Activated naive CD4-positive, alpha-beta T cell (primary cell): ENCODE data around the gene MYLK.

Experiments used
- DNase-seq, 4 experiments: peaks; one replicate each; lab custom pipeline; 2025; lab: John Stamatoyannopoulos, UW

Gene MYLK

DNA sequence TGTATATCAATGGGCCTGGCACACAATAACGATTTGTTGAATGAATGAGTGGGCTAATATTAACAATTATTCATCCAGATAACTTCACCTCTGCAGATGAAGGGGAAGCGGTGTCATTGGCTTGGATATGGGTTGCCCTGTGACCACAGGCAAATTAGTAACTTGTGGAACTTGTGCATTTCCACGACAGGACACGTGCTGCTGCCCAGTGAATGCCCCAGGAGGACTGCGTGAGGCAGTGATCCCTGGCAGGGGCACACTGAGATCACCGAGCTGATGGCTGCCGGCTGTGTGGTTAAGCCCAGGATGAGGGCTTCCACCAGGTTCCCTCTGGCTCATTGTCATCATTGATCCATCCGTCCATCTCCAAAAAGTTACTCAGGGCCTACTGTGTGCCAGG is 215.2 kb downstream of the MYLK start:
- no peak for DNase-seq

DNA sequence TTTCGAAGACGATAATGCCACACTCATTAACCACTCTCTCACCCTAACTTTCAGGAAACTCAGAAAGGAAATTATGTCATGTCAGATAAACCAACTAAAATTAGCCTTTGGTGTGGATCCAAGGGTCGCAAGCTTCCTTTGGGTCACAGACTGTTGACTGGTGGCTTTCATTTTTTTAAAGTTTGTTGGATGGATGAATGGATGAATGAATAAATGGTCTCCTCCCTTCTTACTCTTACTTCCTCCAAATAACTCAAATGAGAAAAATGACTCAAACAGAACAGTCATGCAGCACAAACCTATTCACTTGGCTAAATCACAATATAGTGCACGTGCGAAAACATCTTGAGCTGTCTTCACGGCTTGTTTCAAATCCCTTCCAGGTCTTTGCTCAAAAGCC is 216.3 kb downstream of the MYLK start:
- DNase-seq: no peak

DNA sequence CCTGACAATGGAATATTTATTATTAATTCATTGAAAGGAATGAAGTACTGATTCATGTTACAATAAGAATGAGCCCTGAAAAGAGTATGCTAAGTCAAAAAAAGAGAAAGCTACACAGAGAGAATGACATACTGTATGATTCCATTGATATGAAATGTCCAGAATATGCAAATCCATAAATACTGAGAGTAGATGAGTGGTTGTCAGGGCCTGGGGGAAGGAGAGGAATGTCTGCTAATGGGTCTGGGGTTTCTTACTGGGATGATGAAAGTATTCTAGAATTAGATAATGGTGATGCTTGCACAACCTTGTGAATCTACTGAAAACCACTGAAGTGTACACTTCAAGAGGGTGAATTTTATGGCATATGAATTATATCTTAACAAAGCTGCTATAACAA is 219.4 kb downstream of the MYLK start:
- DNase-seq: no peak

DNA sequence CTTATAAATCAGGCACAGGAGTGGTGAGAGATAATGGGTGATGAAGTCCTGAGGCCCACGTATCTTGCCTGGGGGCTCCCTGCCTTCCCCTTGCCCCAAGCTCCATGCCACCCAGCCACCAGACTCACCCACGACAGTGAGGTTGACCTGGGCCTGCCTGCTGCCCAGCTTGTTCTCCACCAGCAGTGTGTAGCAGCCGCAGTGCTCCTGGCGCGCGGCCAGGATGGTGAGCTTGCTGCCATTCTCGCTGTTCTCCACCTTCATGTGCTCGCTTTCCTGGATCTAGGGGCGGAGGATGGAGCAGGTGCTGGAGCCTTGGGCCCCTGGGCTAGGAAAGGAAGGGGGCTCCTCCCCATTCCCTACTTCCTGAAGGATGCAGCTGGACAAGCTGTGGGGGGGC is 220.2 kb downstream of the MYLK start:
- no peak for DNase-seq

DNA sequence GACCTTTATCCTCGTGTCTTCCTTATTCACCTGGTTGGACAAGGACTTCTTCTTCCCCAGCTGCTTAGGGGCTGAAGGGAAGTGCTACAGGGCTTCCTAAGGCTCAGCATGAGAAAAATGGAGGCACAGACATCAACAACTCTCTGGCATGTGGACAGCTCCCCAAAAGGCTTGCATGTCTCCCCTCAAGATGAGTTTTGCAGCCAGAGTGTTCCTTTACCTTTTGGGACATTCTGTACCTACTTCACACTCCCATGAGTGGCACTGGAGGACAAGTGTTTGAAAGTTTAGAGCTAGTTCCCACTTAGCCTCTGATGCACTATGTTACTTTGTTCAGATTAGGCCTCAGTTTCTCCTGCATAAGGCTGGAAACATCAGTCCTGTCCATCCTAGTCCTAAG is 222.2 kb downstream of the MYLK start:
- no peak for DNase-seq

DNA sequence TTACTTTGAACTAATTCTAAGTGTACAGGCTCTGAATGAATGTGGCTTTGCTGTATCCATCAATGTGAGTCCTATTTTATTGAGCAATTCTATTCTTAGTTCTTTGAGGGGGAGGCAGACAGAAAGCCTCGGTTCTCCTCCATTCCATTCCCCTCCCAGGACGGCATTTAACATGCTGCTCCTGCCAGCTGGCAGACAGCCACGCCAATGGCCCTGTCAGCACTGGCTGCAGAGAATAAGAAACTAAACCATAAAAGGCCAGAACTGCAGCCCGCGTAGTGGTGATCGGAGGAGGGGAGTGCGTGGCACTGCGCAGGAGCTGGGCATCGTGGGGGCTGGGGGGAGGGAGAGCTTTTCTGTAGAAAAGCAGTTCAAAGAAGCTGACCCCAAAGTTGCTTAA is 223.2 kb downstream of the MYLK start:
- DNase-seq: no peak

DNA sequence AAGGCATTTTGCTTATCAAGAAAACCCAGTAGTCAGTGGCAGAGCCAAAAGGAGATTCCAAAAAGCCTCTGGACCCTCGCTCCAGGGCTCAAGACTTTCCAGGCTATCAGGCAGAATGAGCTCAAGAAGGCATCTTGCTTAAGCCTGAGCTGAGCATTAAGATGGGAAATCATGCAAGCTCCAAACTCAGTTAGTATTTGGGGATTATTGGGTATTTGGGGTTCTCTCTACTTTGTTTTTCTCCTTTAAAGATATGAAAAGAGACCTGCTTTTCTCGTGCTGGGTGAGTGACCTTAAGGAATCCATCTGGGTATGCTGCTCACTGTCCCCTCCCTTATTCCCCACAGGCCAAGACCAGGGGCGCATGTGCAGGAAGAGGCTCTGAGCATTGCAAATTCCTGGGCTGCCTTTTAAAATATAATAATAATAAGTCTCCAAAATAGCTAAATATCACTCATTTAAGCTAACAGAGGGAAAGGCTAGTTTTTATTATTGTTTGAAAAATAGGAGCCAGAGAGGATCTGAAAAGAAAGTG is 223.9 kb downstream of the MYLK start:
- DNase-seq: no peak

DNA sequence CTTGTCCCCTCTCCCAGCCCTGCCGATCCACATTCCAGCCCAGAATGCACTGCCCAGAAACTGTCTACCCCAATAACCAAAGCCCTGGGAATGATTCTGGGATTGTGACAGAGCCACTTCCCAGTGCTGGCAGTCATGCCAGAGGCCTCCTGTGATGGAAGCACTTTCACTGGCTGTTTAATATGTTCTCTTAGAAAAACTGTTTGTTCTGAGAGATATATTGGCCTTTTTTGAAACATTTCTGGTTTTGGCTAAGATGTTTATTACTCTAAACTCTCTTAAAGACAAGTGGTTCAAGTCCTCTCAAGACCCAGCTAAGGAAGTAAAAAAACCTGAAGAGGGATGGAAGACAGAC is 225.3 kb downstream of the MYLK start:
- no peak for DNase-seq

DNA sequence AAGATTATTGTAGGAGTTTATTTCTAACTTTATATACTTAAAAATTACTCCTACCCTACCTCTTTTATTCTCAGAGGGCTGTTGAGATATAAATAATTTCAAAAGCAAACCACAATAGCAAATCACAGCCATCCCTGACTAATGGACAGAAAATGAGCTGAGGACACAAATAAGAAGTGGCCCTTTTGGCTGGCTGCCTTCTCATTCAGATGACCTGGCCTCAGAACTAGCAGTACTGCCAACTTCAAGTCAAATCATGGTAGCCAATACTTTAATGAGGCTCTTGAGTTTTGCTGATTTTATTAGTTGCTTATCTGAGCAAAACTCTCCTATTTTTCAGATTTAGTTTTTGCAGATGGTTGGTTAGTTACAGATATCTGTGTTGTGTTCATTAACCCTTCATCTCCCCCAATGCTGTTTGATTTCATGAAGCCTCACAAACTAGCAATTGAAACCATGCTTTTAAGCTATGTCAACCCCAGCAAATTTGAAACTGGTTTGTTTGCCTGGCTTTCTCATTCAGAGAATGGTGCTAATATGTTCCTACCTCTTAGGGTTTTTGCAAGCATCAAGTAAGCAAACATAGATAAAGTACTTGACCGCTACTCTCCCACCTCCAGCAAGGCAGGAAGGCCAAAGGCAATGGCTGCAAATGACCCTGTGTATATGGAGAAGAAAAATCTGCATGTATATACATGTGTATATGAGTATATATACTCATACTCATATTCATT is 225.8 kb downstream of the MYLK start:
- no peak for DNase-seq

DNA sequence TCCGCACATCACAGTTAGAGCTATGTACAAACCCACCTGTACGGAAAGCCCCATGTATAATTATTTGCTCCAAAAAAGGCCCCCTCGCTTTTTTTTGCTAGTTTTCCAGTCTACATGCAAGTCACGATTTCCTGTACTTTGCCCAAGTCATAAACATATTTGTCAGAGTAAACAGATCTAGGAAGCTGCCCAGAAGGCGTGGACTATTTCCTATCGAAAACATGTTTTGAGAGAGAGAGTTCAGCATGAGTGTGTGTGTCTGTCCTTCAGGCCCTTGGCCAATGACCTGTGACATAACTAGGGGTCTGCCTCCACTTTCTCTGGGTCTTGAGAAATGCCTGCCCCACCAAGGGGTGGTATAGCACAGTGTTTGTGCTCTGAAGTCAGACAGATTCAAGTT is 226.6 kb downstream of the MYLK start:
- DNase-seq: no peak

DNA sequence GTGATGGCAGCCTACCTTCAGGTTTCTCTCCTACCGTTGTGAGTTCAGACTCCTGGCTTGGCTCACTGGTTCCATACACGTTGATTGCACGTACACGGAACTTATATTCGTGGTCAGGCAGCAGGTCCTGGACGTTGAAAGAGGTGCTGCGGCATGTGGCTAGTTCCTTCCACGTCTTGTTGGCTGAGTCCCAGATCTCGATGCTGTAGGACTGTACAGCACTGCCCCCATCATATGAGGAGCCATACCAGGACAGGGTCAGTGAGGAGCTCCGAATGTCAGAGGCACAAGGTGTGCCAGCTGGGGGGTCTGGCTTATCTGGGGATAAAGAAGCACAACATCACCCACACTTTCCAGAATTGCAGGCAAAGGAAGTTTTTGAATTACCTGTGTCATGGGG is 227.0 kb downstream of the MYLK start:
- no peak for DNase-seq

DNA sequence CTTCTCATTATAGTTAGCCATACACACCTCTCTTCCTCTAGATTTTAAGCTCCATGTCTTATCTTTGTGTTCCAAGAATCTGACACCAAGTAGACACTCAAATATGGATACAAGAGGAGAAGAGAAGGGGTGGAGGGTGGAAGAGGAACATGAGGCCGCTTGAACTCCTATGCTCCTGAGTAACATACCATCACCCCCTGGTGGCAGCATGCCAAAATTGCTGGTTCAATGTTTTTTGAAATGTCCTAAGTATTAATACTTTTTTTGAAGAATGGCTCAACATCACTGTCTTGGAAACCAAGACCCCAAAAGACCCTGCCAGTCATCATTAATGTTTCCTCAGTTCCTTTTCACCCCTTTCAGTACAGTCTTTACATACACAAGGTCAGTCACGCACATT is 227.4 kb downstream of the MYLK start:
- DNase-seq: no peak

DNA sequence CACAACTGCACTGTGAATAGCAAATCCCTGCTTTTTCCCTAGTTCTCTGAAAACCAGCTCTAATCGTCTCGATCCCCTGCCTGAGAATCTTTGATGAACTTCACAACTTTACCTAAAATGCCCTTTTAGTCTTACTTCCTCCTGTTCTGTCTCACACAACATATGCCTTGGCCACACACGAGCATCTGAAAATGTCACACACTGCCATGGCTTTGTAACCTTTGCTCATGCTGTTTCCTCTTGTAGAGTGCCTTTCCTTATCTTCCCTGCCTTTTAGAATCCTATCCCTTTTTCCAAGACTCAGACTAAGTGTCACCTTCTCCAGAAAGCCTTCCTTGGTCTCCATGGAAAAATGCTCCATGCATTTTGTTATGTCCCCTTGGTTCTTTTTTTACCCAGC is 227.9 kb downstream of the MYLK start:
- no peak for DNase-seq

DNA sequence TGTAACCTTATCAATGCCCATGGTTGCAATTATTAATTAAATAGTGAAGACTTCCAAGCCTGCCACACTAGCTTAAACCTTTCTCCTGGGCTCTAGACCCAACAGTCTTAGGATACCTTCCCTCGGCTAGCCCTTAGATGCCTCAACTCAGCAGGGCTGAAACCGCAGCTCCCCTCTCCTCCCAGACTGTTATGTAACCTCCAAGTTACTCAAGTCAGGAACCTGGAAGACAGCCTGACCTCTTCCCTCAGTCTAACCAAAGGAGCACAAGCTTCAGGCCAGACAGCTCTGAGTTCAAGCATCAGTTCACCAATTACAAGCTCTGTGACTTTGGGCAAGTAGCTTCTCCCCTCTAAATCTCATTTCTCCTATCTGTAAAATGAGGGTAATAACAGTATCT is 228.7 kb downstream of the MYLK start:
- DNase-seq: no peak

DNA sequence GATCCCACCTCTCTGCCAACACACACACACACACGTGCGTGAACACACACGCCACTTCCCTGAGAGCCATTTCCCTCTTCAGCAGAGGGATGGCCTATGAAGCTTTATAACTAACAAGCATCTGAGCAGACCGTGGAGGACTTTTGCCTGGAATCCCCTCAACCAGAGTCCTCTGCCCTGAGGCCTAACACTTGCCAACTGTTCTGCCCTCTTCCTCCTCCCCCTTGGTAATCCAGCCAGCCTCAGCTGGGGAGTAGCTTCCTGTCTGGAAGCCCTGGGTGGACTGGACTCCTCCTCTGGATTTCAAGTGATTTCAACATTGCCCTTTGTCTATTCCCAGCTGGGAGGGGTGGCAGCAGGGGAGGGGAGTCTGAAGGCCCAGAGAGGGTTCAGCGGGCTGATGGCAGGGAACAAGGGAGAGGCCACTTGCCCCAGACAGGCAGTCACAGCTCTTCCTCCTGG is 230.9 kb downstream of the MYLK start:
- no peak for DNase-seq

DNA sequence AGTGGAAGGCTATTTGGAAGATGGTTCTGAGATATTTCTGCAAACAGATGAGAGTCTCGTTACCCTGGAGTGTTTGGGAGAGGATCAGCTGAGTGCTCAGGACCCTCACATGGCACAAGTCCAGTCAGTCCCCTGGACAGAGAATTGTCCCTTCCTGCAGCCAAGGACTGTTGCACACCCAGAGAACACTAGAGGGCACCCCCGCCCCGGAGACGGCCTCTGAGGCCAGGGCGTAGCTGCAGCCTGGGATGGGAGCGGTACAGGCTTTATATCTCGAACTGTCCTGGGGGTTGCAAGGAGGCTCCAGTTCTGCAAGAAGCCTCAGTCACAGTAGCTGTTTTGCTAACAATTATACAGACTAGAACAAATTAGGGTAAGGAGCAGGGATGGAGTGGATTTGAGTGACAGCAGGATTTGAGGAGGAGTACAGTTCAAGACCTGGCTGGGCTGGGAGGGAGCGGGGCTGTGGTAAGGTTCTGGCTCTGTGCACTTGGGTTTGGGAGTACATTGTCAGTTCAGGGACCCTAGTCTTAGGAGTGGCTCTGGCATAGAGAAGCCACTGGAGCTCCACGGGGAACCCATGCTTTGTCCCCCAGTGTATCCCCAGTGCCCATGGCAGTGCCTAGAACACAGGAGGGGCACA is 231.7 kb downstream of the MYLK start:
- no peak for DNase-seq

DNA sequence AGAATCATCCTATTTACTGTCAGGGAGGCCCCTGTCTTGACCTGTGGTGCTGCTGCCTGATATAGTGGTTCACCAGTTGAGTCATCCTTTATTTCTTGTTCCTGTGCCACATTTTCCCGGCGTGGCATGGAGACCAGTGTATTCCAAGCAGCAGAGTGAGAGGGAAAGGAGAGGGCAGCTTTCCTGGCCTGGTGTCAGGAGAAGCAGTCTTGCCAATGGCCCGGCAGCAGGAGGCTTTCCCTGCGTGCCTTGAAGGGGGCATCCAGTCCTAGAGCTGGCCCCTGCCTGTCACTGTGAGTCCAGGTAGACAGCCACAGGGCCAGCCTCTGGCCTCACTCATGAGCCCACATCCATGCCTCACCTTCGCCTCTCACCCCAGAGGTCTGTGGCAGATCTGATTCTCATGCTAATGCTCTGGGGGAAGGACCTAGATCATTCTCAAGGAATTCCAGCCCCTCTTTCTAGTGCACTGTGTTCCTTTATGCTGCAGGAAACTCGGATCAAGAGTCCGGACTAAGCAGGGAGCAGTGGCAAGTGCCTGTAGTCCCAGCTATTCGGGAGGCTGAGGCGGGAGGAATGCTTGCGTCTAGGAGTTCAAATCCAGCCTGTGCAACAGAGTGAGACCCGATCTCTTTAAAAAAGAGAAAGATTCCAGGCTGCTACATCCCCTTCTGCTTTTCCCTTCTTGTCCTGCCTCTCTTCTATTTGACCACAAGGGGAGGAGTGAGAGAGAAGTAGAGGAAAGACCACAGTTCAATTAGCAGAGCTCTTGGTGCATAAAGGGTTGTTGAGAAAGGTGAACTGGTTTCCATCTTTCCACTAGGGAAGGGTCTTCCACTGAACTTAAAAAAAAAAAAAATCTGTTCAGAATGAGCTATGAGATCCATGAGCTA is 232.4 kb downstream of the MYLK start:
- no peak for DNase-seq

DNA sequence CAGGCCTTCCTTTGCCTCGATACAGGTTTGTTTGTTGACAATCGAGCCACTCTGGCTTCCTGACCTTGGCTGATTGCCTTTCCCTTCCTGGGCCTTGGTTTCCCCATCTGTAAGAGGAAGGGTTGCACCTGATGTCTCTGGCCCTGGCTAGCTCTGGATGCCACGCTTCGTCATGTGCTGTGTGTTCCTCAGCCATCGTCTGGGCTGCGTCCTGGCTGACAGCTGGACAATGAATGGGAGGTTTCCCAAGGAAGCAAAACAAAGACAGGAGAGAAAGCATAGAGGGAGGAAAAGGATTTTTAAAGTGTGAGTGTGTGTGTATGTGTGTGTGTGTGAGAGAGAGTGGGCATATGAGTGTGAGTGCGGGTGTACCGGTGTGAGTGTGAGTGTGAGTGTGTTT is 234.0 kb downstream of the MYLK start:
- no peak for DNase-seq

DNA sequence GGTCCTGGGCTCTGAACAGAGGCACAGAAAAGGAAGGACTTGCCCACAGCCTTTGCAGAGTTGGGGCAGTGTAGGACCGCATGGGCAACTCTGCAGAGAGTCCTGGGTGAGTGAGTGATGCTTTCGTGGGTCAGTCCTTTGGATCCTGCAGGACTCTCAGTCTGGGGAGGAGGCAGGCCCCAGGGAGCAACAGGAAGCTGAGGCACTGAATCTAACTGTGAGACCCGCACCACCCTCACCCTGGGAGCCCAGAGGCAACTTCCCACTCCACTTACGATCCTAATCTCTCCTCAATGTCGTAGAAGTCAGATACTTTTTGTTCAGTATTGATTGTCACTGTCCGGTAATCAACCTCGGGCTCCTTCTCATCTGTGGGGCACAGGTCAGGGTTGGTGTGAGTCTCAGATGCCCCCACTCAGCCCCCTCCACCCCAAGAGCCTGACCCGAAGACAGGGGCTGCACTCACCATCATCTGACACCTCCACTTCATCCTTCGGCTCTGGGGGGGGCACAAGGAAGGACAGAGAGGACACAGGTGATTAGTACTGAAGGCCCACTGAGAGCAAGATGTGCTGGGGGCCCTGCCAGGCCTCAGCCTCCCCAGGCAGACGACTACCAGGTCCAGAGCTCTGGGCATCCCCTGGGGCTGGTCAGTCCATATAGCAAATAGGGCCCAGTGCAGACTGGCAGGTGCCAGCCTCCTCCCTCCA is 235.3 kb downstream of the MYLK start:
- DNase-seq: no peak

DNA sequence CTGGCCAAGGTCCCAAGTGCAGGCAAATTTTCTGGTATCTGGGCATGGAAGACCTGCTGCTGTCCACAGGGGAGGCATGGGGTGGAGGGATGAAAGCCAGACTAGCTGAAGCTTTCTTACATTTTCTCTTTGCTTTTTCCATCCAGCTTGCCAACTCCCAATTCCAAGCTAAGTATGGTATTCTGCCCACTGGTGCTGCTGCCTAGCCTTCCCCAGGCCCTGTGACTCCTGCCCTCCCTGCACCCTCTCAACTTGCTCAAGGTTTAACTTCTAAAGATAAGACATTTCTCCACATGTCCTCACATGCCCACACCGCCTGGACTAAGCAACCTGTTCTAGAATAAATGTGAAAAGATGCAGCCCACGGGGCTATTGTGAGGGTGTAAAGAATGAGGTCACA is 239.8 kb downstream of the MYLK start:
- DNase-seq: no peak

DNA sequence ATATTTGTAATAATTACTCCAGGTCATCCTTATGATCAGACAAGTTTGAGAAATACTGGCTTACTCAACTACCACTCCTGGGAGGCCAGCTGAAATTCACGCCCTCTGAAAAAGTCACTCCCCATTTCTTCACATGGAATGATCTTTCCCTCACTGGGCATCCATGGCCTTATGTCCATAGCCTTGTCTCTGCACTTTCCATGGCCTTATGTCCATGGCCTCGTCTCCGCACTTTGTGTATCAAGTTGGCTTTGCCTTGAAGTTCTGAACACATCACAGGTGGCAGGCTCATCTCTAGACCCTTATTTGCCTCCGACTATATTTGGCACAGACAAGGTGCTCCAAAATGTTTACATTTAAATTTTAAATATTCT is 241.2 kb downstream of the MYLK start:
- no peak for DNase-seq
